Uterus (tissue), 4 donors: Measurements from ENCODE around the gene SH3RF3. TPM values are rescaled to one million over a fixed set of nuclear protein-coding genes. Genes with fewer than 3 reads are reported as not detected.

Experiments used
- DNase-seq, 2 donors: peaks; one replicate each; pipeline ENCODE4 v3.0.0-alpha.2; 2019 to 2020
- H3K27ac ChIP-seq, 2 donors: fragments of 200-600 bp; sonication (generic); 1 replicate in 1 of 2; 2 replicates in 1 of 2; pipeline ENCODE4 v1.5.1; 2016 to 2018
- H3K27me3 ChIP-seq, 2 donors: fragments of 200-600 bp; sonication (generic); one replicate each; pipeline ENCODE4 v1.5.1; 2018 to 2019; ENCODE audit warnings: control low read depth in 1 of 2
- H3K36me3 ChIP-seq, 2 donors: fragments of 200-600 bp; sonication (generic); one replicate each; pipeline ENCODE4 v1.5.1; 2019; ENCODE audit warnings: control low read depth in 1 of 2
- H3K4me1 ChIP-seq, 2 donors: fragments of 200-600 bp; sonication (generic); one replicate each; pipeline ENCODE4 v1.5.1; 2018 to 2019; ENCODE audit warnings: control low read depth in 1 of 2
- H3K4me3 ChIP-seq, 2 donors: fragments of 200-600 bp; sonication (generic); 1 replicate in 1 of 2; 2 replicates in 1 of 2; pipeline ENCODE4 v1.5.1; 2018 to 2019; ENCODE audit warnings: mild to moderate bottlenecking in 1 of 2
- H3K9me3 ChIP-seq, 2 donors: fragments of 200-600 bp; sonication (generic); one replicate each; pipeline ENCODE4 v1.5.1; 2019; ENCODE audit warnings: control low read depth in 1 of 2
- CTCF ChIP-seq, 4 experiments: fragments of 200-600 bp in 2 of 4; fragments of 450-650 bp in 2 of 4; sonication (generic) in 2 of 4; IDR thresholded peaks; one replicate each; pipeline ENCODE4 v1.5.1; 2016 to 2019; ENCODE audit warnings: antibody characterized with exemption in 4 of 4, mild to moderate bottlenecking in 2 of 4, moderate library complexity in 1 of 4
- POLR2A ChIP-seq, 2 donors: fragments of 450-650 bp; IDR thresholded peaks; one replicate each; pipeline ENCODE4 v1.6.1; 2016; ENCODE audit warnings: antibody characterized with exemption in 2 of 2, mild to moderate bottlenecking in 1 of 2, moderate library complexity in 1 of 2
- intact Hi-C: fragments of 100-400 bp; cut with DNase I; formaldehyde crosslinking; loops from one replicate; pipeline ENCODE4 v1.15.1; 2023; ENCODE audit warnings: low total_unique reads
- total RNA-seq, 4 donors: library from RNA; depleted of rRNA in 3 of 4; stranded (reverse); fragments of >200 nt in 3 of 4; gene quantifications; one replicate each; pipeline versions ENCODE4 v1.1.0 to v1.2.4, GENCODE V29; 2014 to 2023
- donor health status: DM: yes; HTN: yes; CAD: no.

The SH3RF3 gene
- total RNA-seq, 4 donors from 2014 or later, result 5.1 to 10.2 (median 8.7) TPM; not detected in 1

- Histone ChIP-seq H3K27me3 (no peaks in the 10 kb centered on the region), H3K36me3 (no peaks in the 10 kb centered on the region), H3K4me1 (peaks cover 13 to 24% of the 10 kb centered on the region in 2 donors), H3K9me3 (no peaks in the 10 kb centered on the region), H3K27ac (peak overlapping the region in 1 of 2 donors; percentile 76), H3K4me3 (no peak overlapping the region)
- DNase-seq, result no peak
- intact Hi-C loops, result no loop called here
- TF ChIP-seq POLR2A (IDR thresholded peaks at IDR 0.05) (no peak), CTCF (IDR thresholded peaks at IDR 0.05) (no peak)
These were observed 191.4 kb downstream of the SH3RF3 start for GRCh38 chr2:109320195-109320922.

- Histone ChIP-seq H3K4me3 (no peak overlapping the region), H3K4me1 (peaks cover 25 to 34% of the 10 kb centered on the region in 2 donors), H3K27me3 (no peaks in the 10 kb centered on the region), H3K27ac (peak overlapping the region; percentile 73 to 76), H3K9me3 (no peaks in the 10 kb centered on the region), H3K36me3 (no peaks in the 10 kb centered on the region)
- no peak for DNase-seq
- intact Hi-C loops, result no loop called here
- TF ChIP-seq CTCF (IDR thresholded peaks at IDR 0.05), result no peak
- no peak for TF ChIP-seq POLR2A (IDR thresholded peaks at IDR 0.05)
These were observed 192.6 kb downstream of the SH3RF3 start for GRCh38 chr2:109321570-109321969.

GRCh38 chr2:109322111-109322510, 193.1 kb downstream of the SH3RF3 start:
- no peaks in the 10 kb centered on the region for H3K27me3 ChIP-seq
- DNase-seq, result peak; percentile 93 to 97
- no peak for TF ChIP-seq POLR2A (IDR thresholded peaks at IDR 0.05)
- no peak for TF ChIP-seq CTCF (IDR thresholded peaks at IDR 0.05)
- peaks cover 26 to 36% of the 10 kb centered on the region in 2 donors for H3K4me1 ChIP-seq
- no peaks in the 10 kb centered on the region for H3K9me3 ChIP-seq
- no peaks in the 10 kb centered on the region for H3K36me3 ChIP-seq
- intact Hi-C loops, result no loop called here
- H3K27ac ChIP-seq, result peak overlapping the region; percentile 73 to 76
- H3K4me3 ChIP-seq, result no peak overlapping the region

- Histone ChIP-seq H3K4me3 (no peak overlapping the region), H3K9me3 (no peaks in the 10 kb centered on the region), H3K27ac (peak overlapping the region; percentile 1 to 32), H3K36me3 (no peaks in the 10 kb centered on the region), H3K4me1 (peaks cover 26 to 36% of the 10 kb centered on the region in 2 donors), H3K27me3 (no peaks in the 10 kb centered on the region)
- no peak for DNase-seq
- intact Hi-C loops, result no loop called here
- no peak for TF ChIP-seq POLR2A (IDR thresholded peaks at IDR 0.05)
- TF ChIP-seq CTCF (IDR thresholded peaks at IDR 0.05), result no peak
These were observed 193.6 kb downstream of the SH3RF3 start for GRCh38 chr2:109322641-109323040.

GRCh38 chr2:109324861-109325260, 195.9 kb downstream of the SH3RF3 start:
- no peaks in the 10 kb centered on the region for H3K27me3 ChIP-seq
- no peaks in the 10 kb centered on the region for H3K36me3 ChIP-seq
- intact Hi-C loops, result no loop called here
- H3K9me3 ChIP-seq, result no peaks in the 10 kb centered on the region
- peak overlapping the region; percentile 16 to 50 for H3K27ac ChIP-seq
- peaks cover 21 to 32% of the 10 kb centered on the region in 2 donors for H3K4me1 ChIP-seq
- no peak overlapping the region for H3K4me3 ChIP-seq
- no peak for TF ChIP-seq CTCF (IDR thresholded peaks at IDR 0.05)
- no peak for TF ChIP-seq POLR2A (IDR thresholded peaks at IDR 0.05)
- DNase-seq, result peak; percentile 80 to 85
